PFSK-1 (cell line): ENCODE results near the gene COL12A1.

Source experiments
- POLR2AphosphoS5 ChIP-seq: IDR thresholded peaks from 2 replicates; pipeline ENCODE4 v1.6.1; 2012; ENCODE audit warnings: low read depth, mild to moderate bottlenecking, control low read depth, low read length, moderate library complexity
- SIN3A ChIP-seq: IDR thresholded peaks from 2 replicates; pipeline ENCODE4 v1.6.1; 2012; ENCODE audit warnings: mild to moderate bottlenecking, low read length, moderate library complexity, borderline replicate concordance; ENCODE audit not compliant: insufficient read depth

DNA sequence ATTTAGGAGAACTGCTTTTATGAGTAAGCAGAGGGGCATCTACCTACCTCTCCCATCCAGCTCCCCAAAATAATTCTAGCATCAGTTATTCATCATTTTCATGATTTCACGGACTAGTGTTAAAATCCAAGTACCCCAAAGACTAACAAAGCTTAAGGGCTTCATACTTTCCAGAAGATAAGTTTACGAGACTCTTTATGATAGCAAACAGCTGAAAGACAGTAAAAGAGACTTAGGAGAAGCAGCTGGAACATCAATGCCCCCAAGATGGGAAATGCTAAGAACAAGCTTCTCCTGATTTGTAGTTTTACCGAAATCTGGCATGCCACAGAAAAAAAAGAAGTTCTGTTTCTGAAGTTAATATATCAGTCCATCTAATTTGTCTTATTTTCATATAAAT, 70.0 kb downstream of the COL12A1 start:
- TF ChIP-seq POLR2AphosphoS5 (no peak), SIN3A (no peak)
